HG03432 (cell line): ENCODE data around the gene TOB1.

ENCODE experiments used
- ATAC-seq: cut with Tn5 transposase; IDR thresholded peaks from one replicate; pipeline ENCODE4 v1.9.1; 2021; ENCODE audit warnings: mild to moderate bottlenecking, moderate library complexity; ENCODE audit not compliant: unreplicated experiment

Gene TOB1

DNA sequence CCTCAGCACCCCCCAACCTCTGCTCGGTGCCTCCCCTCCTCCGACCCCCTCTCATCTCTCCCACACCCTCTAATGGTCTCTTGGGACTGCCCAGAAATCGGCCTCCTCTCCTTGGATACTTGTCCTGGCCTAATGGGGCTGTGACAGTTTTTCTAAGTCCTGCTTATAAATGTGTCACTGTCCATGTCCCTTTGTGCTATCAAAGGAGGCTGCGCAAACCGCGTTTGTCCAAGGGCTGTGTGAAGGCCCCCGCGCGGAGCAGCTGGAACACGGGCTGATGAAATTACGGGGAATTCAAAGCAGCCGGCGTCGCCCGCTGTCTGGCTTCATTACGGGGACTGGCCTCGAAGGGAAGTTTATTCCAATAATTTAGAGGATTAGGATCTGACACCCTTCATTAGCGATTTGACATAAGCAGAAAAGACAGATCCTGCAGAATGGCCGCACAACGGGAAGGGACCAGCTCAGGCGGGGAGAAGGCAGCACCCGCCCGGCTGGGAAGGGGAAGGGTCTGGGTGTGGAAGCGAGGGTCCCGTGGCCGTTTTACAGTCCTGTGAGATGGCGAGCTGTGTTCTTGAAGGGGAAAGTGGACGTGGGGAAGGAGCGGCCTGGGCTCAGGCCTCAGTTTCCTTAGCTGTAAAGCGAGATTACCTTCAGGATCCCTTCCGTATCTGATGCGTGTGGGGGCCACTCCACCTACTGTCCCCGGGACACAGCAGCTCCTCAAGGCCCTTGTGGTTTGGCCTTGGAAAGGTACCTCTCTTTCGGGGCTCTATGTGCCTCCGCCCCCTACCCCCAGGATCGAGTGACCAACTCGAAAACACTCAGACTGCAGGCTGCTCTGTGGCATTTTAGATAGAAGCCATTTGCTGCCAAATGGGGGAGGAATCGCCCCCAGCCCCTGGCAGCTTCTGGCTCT lies 32.4 kb downstream of the TOB1 start:
- ATAC-seq: no peak

GRCh38 chr17:50832864-50833381 lies 33.2 kb downstream of the TOB1 start:
- ATAC-seq: no peak

GRCh38 chr17:50832267-50832863 lies 33.8 kb downstream of the TOB1 start:
- ATAC-seq: no peak

DNA sequence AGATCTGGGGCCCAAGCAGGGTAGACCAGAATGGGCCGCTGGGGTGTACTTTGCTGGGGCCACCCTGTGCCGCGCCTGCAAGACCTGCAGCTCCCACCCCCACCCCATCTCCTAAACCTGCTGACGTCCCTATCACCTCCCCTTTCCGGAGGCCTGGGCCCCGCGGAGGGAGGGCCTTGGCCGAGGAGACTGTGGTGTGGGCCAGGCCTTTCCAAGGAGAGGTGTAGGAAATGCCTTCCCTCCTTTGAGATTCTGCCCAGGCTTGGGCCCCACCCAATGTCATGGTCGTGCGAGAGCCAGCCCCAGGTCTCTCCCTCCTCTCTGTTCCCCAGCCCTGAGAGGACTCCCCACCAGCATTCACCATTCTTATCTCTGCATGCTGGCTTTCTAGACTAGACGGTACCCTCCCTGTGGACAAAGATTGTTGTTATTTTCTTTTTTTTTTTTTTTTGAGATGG lies 34.7 kb downstream of the TOB1 start:
- ATAC-seq: no peak

GRCh38 chr17:50830994-50831393 lies 35.2 kb downstream of the TOB1 start:
- ATAC-seq: no peak

DNA sequence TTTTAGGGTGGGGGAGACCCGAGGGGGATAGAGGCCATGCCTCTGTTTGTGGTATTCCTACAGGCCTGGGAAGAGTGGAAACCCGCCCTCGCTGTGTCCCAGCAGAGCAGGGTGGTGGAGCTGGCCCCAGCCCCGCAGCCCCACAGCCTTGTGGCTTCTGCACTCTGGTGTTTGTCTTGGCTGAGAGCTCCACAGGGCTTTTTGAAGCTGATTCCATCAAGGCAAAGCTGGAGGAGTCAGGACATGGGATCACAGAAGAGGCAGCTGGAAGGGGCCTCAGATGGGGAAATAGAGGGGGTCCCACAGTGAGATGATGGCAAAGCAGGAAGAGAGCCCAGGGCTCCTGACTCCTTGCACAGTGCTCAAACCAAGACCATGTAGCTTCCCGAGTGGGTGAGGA lies 35.8 kb downstream of the TOB1 start:
- no peak for ATAC-seq

- ATAC-seq: no peak
These were observed 36.8 kb downstream of the TOB1 start for GRCh38 chr17:50829332-50829731.

DNA sequence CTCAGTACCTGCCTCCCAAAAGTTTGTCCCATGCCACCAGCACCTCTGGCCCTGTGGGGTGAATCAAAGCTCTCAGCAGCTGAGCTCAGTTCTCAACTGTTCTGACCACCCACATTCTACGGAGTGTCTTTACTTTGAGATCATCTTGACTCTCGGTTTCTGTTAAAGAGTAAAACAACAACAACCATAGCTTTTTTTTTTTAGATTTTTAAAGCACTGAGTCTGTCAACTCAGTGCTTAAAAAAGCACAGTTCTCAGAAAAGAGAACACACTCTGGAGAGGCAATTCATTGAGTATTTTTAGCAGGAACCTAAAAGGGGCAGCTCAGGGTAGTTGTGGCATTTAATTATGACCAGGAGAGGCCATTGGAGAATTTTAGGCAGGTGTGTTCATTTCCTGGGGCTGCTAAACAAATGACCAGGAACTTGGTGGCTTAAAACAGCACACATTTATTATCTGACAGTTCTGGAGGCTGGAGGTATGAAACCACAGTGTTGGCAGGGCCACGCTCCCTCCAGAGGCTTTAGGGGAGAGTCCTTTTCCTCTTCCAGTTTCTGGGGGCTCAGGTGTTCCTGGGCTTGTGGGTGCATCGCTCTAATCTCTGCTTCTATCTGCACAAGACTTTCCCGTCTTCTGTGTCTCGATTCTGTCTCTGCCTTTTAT lies 37.5 kb downstream of the TOB1 start:
- peak; percentile 81 for ATAC-seq

GRCh38 chr17:50825188-50825587 lies 41.0 kb downstream of the TOB1 start:
- ATAC-seq: no peak

DNA sequence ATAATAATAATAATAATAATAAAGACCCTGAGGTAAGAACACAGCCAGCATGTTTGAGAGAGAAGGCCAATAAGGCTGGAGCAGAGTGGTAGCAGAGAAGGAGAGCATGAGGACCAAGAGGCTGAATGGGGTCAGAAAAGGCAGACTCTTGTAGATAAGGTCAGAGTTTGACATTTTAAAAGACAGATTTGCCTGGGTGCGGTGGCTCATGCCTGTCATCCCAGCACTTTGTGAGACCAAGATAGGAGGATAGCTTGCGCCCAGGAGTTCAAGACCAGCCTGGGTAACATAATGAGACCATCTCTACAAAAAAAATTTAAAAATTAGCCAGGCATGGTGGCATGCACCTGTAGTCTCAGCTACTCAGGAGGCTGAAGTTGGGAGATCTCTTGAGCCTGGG lies 41.7 kb downstream of the TOB1 start:
- ATAC-seq: no peak

- ATAC-seq: no peak
These were observed 43.6 kb downstream of the TOB1 start for GRCh38 chr17:50822550-50822949.

DNA sequence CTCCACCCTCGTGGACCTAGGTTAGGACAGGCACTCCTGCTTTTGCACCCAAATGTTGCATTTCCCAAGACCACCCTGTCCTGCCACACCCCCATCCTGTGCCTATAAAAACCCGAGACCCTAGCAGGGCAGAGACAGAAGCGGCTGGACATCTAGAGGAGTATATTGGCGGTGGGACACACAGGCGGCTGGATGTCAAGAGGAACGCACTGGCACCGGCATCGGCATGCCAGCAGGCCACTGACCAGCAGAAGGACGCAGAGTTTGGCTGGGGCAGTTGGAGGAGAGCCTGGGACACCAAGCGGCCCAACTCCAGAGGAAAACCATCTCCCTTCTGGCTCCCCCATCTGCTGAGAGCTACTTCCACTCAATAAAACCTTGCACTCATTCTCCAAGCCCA lies 45.5 kb downstream of the TOB1 start:
- ATAC-seq: no peak

GRCh38 chr17:50818921-50819657 lies 47.1 kb downstream of the TOB1 start:
- no peak for ATAC-seq

DNA sequence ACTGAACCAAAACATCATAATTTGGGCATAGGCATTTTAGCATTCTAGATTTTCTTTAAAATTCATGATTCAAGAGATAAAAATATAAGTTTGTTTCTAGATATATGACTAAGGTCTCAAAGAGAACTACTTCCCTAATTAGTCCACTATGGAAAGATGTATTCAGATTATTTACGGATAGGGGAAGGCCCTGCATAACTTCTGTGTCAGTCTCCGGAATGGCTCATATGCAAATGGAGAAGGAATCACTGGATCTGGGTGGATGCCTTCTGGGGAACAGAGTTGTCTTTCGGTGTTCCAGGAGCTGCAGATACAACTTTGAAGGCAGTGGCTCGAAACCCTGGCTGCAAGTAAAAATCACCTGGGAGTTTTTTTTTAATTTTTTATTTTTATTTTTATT lies 47.9 kb downstream of the TOB1 start:
- ATAC-seq: no peak

DNA sequence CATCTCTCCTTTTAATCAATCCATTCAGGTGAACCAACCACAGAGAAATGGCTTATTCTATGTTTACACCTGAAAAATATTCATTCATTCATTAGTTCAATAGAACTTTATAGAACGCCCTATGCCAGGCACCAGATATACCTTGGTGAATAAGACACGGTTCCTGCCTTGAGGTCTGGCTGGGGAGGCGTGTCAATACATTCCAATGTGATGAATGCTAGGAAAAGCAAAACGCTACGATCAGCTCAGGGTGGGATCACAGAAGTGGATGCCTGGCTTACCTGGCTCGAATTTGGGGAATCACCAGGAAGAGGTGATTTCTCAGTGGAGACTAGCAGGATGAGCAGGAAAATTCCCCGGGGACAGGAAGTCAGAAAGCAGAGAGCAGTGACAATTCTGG lies 48.3 kb downstream of the TOB1 start:
- no peak for ATAC-seq

DNA sequence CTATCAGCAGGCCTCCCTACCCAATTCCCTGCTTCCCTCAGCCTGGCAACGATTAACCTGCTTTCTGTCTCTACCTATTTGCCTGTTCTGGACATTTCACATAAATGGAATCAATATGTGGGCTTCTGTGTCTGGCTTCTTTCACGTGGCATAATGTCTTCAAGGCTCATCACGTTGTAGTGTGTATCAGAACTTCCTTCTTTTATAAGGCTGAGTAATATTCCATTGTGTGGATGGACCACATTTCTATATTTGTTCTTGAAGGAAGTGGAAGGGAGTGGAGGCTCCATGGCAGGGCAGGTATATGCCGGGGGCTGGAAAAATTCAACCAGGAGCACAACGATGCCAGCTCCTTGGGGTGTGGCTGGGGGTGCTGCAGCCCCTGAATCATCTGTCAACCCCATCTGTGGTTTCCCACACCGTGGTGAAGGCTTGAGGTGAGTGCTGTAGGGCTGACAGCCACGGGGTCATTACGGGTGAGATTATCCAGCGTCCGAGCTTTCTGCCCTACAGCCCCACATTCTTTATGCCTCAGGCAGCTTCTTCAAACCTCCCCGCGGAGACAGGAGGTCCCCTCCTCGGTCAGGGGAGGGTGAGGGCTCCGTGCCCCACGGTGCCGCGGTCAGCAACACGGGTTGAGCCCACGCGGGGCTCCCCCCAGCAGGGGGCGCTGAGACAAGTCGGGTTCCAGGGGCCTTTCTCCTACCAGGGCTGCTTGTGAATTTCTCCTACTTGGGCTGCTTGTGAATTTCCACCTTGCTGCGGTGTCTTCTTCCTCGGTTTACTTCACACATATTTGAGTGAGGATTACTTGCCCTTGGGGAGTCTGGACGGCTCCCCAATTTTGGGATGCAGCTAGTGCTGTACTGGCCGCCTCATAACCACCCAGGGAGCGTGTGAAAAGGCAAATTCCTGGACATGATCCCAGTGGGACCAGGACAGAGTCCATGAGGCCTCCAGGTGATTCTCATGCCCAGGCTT lies 49.1 kb downstream of the TOB1 start:
- no peak for ATAC-seq

DNA sequence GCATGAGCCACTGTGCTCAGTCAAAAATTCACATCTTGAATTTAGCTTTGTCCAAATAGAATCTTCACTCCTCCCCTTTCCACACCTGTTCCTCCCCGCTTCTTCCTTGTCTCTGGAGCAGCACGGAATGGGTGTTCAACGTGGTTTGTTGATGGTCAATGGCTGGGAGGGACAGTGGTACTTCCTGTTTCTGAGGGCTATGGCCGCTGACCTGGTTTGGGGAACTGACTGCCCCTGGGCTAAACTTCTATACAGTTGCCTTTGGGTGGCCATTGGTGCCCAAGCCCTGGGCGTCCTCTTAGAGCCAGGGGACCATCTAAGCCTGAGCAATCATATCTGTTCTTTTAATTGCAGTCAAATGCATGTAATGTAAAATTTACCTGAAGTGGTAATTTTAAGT lies 49.9 kb downstream of the TOB1 start:
- no peak for ATAC-seq

- ATAC-seq: no peak
These were observed 50.8 kb downstream of the TOB1 start for GRCh38 chr17:50815400-50815799.

DNA sequence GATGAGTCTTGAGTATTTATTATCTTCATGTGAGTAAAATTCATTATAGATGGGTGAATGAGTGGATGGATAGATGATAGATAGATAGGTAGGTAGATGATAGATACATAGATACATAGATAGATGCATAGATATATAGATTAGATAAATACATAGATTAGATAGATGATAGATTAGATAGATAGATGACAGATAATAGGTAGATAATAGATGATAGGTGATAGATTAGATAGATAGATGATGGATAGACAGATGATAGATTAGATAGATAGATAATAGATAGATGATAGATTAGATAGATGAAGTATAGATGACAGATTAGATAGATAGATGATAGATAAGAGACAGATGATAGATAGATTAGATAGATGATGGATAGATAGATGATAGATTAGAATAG lies 52.6 kb downstream of the TOB1 start:
- ATAC-seq: no peak
